ENCODE measurements around the gene PRKRA.

- no peak for TF ChIP-seq EZH2 (IDR thresholded peaks at IDR 0.05)
- TF ChIP-seq EZH2phosphoT487 (IDR thresholded peaks at IDR 0.05), result no peak
- TF ChIP-seq CTCF (IDR thresholded peaks at IDR 0.05), result no peak
Observed at GRCh38 chr2:178473373-178473772, 22.4 kb upstream of the PRKRA start.
